H1 (cell line): ENCODE measurements around the gene SEH1L. TPM values are rescaled to one million over a fixed set of nuclear protein-coding genes. Genes with fewer than 3 reads are reported as not detected.

Experiments used
- CTCF ChIA-PET: fragments of 300-600 bp; sonication (Branson Sonifier 250); formaldehyde crosslinking; loops from one replicate; lab custom pipeline; 2021; ENCODE audit not compliant: partially characterized antibody; lab: Charles Lee
- POLR2A ChIA-PET: fragments of 300-600 bp; sonication (Branson Sonifier 250); formaldehyde crosslinking; loops from one replicate; lab custom pipeline; 2021; ENCODE audit warnings: inconsistent platforms; ENCODE audit not compliant: partially characterized antibody; lab: Charles Lee
- DNase-seq, 2 experiments: peaks; one replicate each; pipeline versions ENCODE4 v3.0.0 to v3.0.0-alpha.2; 2010 to 2022; ENCODE audit warnings: low spot score in 2 of 2, low read depth in 1 of 2, mixed read lengths in 1 of 2
- FAIRE-seq: peaks from 2 replicates; lab custom pipeline; 2011; peaks lifted over from hg19 to GRCh38; lab: Jason Lieb, UNC
- H2AFZ ChIP-seq: 2 replicates; pipeline ENCODE4 v1.8.1; 2012; ENCODE audit warnings: low read length, inconsistent platforms
- H2AK5ac ChIP-seq: 2 replicates; pipeline ENCODE4 v1.6.1; 2013; ENCODE audit warnings: low read depth, low read length
- H2BK120ac ChIP-seq: replicated peaks from 2 replicates; pipeline ENCODE3; 2013; ENCODE audit warnings: low read depth, low read length, inconsistent platforms
- H2BK12ac ChIP-seq: 2 replicates; pipeline ENCODE4 v1.6.1; 2013; ENCODE audit warnings: low read depth, low read length
- H2BK15ac ChIP-seq: 2 replicates; pipeline ENCODE4 v1.6.1; 2013; ENCODE audit warnings: low read length
- H2BK20ac ChIP-seq: 2 replicates; pipeline ENCODE4 v1.6.1; 2013; ENCODE audit warnings: low read length
- H2BK5ac ChIP-seq: 2 replicates; pipeline ENCODE4 v1.6.1; 2013; ENCODE audit warnings: low read depth, low read length
- H3K14ac ChIP-seq: 2 replicates; pipeline ENCODE4 v1.6.1; 2013; ENCODE audit warnings: inconsistent platforms; ENCODE audit not compliant: insufficient read length
- H3K18ac ChIP-seq: 2 replicates; pipeline ENCODE4 v1.6.1; 2013; ENCODE audit warnings: low read length; ENCODE audit errors: extremely low read depth
- H3K23ac ChIP-seq: 2 replicates; pipeline ENCODE4 v1.6.1; 2013; ENCODE audit warnings: inconsistent platforms; ENCODE audit not compliant: insufficient read length
- H3K23me2 ChIP-seq: 2 replicates; pipeline ENCODE4 v1.6.1; 2013; ENCODE audit warnings: low read depth, low read length
- H3K27ac ChIP-seq: 2 replicates; pipeline ENCODE4 v1.6.1; 2011; ENCODE audit warnings: low read depth, low read length, inconsistent platforms
- H3K27me3 ChIP-seq, 4 experiments: replicated peaks in 1 of 4; 1 replicate in 1 of 4; 2 replicates in 3 of 4; pipeline versions ENCODE4 v1.6.1 to v1.8.1; 2011 to 2013; ENCODE audit warnings: low read length in 3 of 4, mild to moderate bottlenecking in 3 of 4, inconsistent platforms in 2 of 4, mixed read lengths in 2 of 4, moderate library complexity in 1 of 4; ENCODE audit not compliant: control insufficient read depth in 3 of 4, insufficient read depth in 3 of 4; ENCODE audit errors: extremely low read depth in 1 of 4
- H3K36me3 ChIP-seq, 4 experiments: 2 replicates each; pipeline versions ENCODE4 v1.6.1 to v1.8.1; 2011 to 2013; ENCODE audit warnings: mild to moderate bottlenecking in 4 of 4, low read length in 3 of 4, moderate library complexity in 2 of 4, control low read depth in 1 of 4, inconsistent platforms in 1 of 4; ENCODE audit not compliant: insufficient read depth in 4 of 4, control insufficient read depth in 2 of 4
- H3K4ac ChIP-seq: replicated peaks from 2 replicates; pipeline ENCODE3; 2013; ENCODE audit warnings: low read length, low read depth, mixed read lengths, inconsistent platforms; ENCODE audit not compliant: insufficient read length
- H3K4me1 ChIP-seq, 4 experiments: replicated peaks in 1 of 4; 1 replicate in 1 of 4; 2 replicates in 3 of 4; pipeline versions ENCODE4 v1.6.1 to v1.8.1; 2011 to 2013; ENCODE audit warnings: low read length in 3 of 4, inconsistent platforms in 2 of 4, mixed read lengths in 1 of 4; ENCODE audit not compliant: insufficient read depth in 4 of 4, control insufficient read depth in 3 of 4
- H3K4me2 ChIP-seq, 2 experiments: 2 replicates each; pipeline versions ENCODE4 v1.6.1 to v1.8.1; 2011 to 2013; ENCODE audit warnings: low read depth in 2 of 2, low read length in 2 of 2, control low read depth in 1 of 2, inconsistent platforms in 1 of 2, mild to moderate bottlenecking in 1 of 2; ENCODE audit not compliant: insufficient read depth in 1 of 2
- H3K4me3 ChIP-seq, 4 experiments: fragments of 200-600, 300-600 bp in 1 of 4; sonication (generic), shearing (Covaris generic), sonication (Bioruptor Twin) in 1 of 4; 2 replicates each; pipeline versions ENCODE4 v1.5.1 to v1.8.1; 2011 to 2016; ENCODE audit warnings: low read length in 4 of 4, low read depth in 3 of 4, control low read depth in 2 of 4, inconsistent platforms in 2 of 4, mild to moderate bottlenecking in 2 of 4, mixed read lengths in 1 of 4, moderate library complexity in 1 of 4; ENCODE audit not compliant: insufficient read depth in 2 of 4; ENCODE audit errors: extremely low read depth in 1 of 4
- H3K56ac ChIP-seq: replicated peaks from 2 replicates; pipeline ENCODE3; 2013; ENCODE audit warnings: low read depth, mild to moderate bottlenecking, mixed read lengths, low read length, inconsistent platforms; ENCODE audit not compliant: insufficient read length
- H3K79me1 ChIP-seq: 2 replicates; pipeline ENCODE4 v1.6.1; 2013; ENCODE audit warnings: low read depth, low read length, control low read depth
- H3K79me2 ChIP-seq, 2 experiments: 2 replicates each; pipeline versions ENCODE4 v1.6.1 to v1.8.1; 2012 to 2013; ENCODE audit warnings: low read length in 2 of 2, mild to moderate bottlenecking in 2 of 2, inconsistent platforms in 1 of 2; ENCODE audit not compliant: insufficient read depth in 2 of 2, control insufficient read depth in 1 of 2
- H3K9ac ChIP-seq, 4 experiments: replicated peaks in 1 of 4; 1 replicate in 1 of 4; 2 replicates in 3 of 4; pipeline versions ENCODE4 v1.6.1 to v1.8.1; 2011 to 2013; ENCODE audit warnings: low read depth in 3 of 4, low read length in 3 of 4, control low read depth in 2 of 4, mild to moderate bottlenecking in 2 of 4, moderate library complexity in 2 of 4, inconsistent platforms in 1 of 4; ENCODE audit errors: extremely low read depth in 1 of 4
- H3K9me3 ChIP-seq, 2 experiments: 2 replicates each; pipeline versions ENCODE4 v1.6.1 to v1.8.1; 2012 to 2013; ENCODE audit warnings: mild to moderate bottlenecking in 2 of 2, moderate library complexity in 2 of 2, control low read depth in 1 of 2, inconsistent platforms in 1 of 2, low read depth in 1 of 2, low read length in 1 of 2, mixed read lengths in 1 of 2; ENCODE audit not compliant: insufficient read depth in 2 of 2
- H4K20me1 ChIP-seq, 2 experiments: replicated peaks in 1 of 2; 2 replicates each; pipeline versions ENCODE3 to v1.8.1; 2011 to 2013; ENCODE audit warnings: inconsistent platforms in 2 of 2, low read length in 2 of 2, mild to moderate bottlenecking in 1 of 2; ENCODE audit not compliant: insufficient read depth in 2 of 2, control insufficient read depth in 1 of 2
- H4K5ac ChIP-seq: 2 replicates; pipeline ENCODE4 v1.6.1; 2013; ENCODE audit warnings: low read length, low read depth, mixed read lengths, inconsistent platforms; ENCODE audit not compliant: insufficient read length
- H4K8ac ChIP-seq: 2 replicates; pipeline ENCODE4 v1.8.0; 2013; ENCODE audit warnings: mild to moderate bottlenecking, moderate library complexity, low read length, inconsistent platforms; ENCODE audit not compliant: insufficient read depth; ENCODE audit errors: extremely low read depth
- H4K91ac ChIP-seq: replicated peaks from 2 replicates; pipeline ENCODE3; 2013; ENCODE audit warnings: low read length, mixed read lengths, inconsistent platforms; ENCODE audit not compliant: insufficient read length
- CBX5 ChIP-seq: fragments of 300-800, 300-1000 bp; sonication (generic); IDR thresholded peaks from 2 replicates; pipeline ENCODE4 v1.7.1; 2016; ENCODE audit warnings: antibody characterized with exemption, low read length, low read depth
- CBX8 ChIP-seq: fragments of 300-800, 300-1000 bp; sonication (generic); IDR thresholded peaks from 2 replicates; pipeline ENCODE4 v1.7.1; 2016; ENCODE audit warnings: low read depth, low read length, borderline replicate concordance
- CHD1 ChIP-seq: IDR thresholded peaks from 2 replicates; pipeline ENCODE4 v1.6.1; 2012; ENCODE audit warnings: low read depth, low read length, improper control_type of control experiment
- CTCF ChIP-seq, 3 experiments: IDR thresholded peaks; 1 replicate in 2 of 3; 2 replicates in 1 of 3; pipeline versions ENCODE4 v1.5.1 to v1.6.1; 2011; ENCODE audit warnings: low read length in 3 of 3, mild to moderate bottlenecking in 3 of 3, inconsistent platforms in 2 of 3, low read depth in 1 of 3, moderate library complexity in 1 of 3; ENCODE audit not compliant: insufficient read depth in 1 of 3; ENCODE audit errors: control extremely low read depth in 1 of 3
- FOSL1 ChIP-seq: IDR thresholded peaks from 2 replicates; pipeline ENCODE4 v1.6.1; 2011; ENCODE audit warnings: mild to moderate bottlenecking, low read depth, low read length, moderate library complexity; ENCODE audit not compliant: insufficient read depth
- JUN ChIP-seq: IDR thresholded peaks from 2 replicates; pipeline ENCODE4 v1.6.1; 2011; ENCODE audit warnings: low read depth, mild to moderate bottlenecking, improper control_type of control experiment, low read length
- RFX5 ChIP-seq: IDR thresholded peaks from 2 replicates; pipeline ENCODE4 v1.6.1; 2011; ENCODE audit warnings: low read depth, low read length, improper control_type of control experiment, borderline replicate concordance
- SP1 ChIP-seq: IDR thresholded peaks from 2 replicates; pipeline ENCODE4 v1.6.1; 2011; ENCODE audit warnings: low read depth, low read length
- SP2 ChIP-seq: IDR thresholded peaks from 2 replicates; pipeline ENCODE4 v1.6.1; 2012; ENCODE audit warnings: mild to moderate bottlenecking, low read length, inconsistent platforms
- TEAD4 ChIP-seq: IDR thresholded peaks from 2 replicates; pipeline ENCODE4 v1.6.1; 2012; ENCODE audit warnings: low read depth, low read length, inconsistent platforms, mixed read lengths
- YY1 ChIP-seq: IDR thresholded peaks from 2 replicates; pipeline ENCODE4 v1.6.1; 2011; ENCODE audit warnings: low read depth, mild to moderate bottlenecking, low read length
- ZNF274 ChIP-seq: IDR thresholded peaks from 2 replicates; pipeline ENCODE4 v1.7.0; 2012; ENCODE audit warnings: low read length, borderline replicate concordance; ENCODE audit errors: extremely low read depth
- WGBS, 2 experiments: shearing (Covaris generic) in 1 of 2; methylation state at CpG; one replicate each; pipeline versions ENCODE4 v1.1.6 to v1.1.7; 2013 to 2015; ENCODE audit warnings: low lambda C conversion rate in 2 of 2, mixed read lengths in 2 of 2, inconsistent platforms in 1 of 2, low coverage in 1 of 2, missing lambda C conversion rate in 1 of 2; ENCODE audit not compliant: insufficient replicate concordance in 2 of 2, insufficient coverage in 1 of 2, insufficient read length in 1 of 2; ENCODE audit errors: extremely low coverage in 1 of 2, missing lambda C conversion rate in 1 of 2; 5-methylcytosine and 5-hydroxymethylcytosine counted together
- polyA plus RNA-seq, 7 experiments: library from polyadenylated mRNA; depleted of rRNA in 3 of 7; stranded (reverse) in 5 of 7; unstranded in 2 of 7; fragments of >200 nt in 5 of 7; fragments of 200-250 nt in 2 of 7; gene quantifications; 1 replicate in 5 of 7; 2 replicates in 1 of 7; 4 replicates in 1 of 7; pipeline versions ENCODE4 v1.2.1 to v1.2.3, GENCODE V29; 2011 to 2013; ENCODE audit warnings: missing spikeins in 2 of 7, mixed read lengths in 2 of 7
- total RNA-seq: library from RNA; stranded (reverse); fragmentation: NEBNext Ultra II Directional; extraction: Animal tissue kit (Norgen Biotek cat#: 25700); gene quantifications from 2 replicates; pipeline ENCODE4 v1.2.1, GENCODE V29; 2021

The SEH1L gene
- total and polyA plus RNA-seq, 2 of the 8 experiments (the other 6 are each of a cell fraction or from before 2014, with no cell fraction given) = 41.7 to 96.7 TPM

GRCh38 chr18:13005289-13005688 is 57.5 kb downstream of the SEH1L start:
- H4K20me1 ChIP-seq = peaks cover 4 to 7% of the 10 kb centered on the region in 2 experiments
- no peak overlapping the region for H2AK5ac ChIP-seq
- no peak overlapping the region for H3K56ac ChIP-seq
- H4K91ac ChIP-seq = no peak overlapping the region
- POLR2A ChIA-PET = no interaction called here
- H2BK12ac ChIP-seq = no peak overlapping the region
- H4K8ac ChIP-seq = no peak overlapping the region
- no peak overlapping the region for H3K4ac ChIP-seq
- H2BK20ac ChIP-seq = no peak overlapping the region
- H2BK120ac ChIP-seq = no peak overlapping the region
- DNase-seq (no peak), FAIRE-seq (no peak)
- H3K79me1 ChIP-seq = peaks cover 10% of the 10 kb centered on the region
- H3K4me2 ChIP-seq = no peak overlapping the region
- no peak overlapping the region for H3K27ac ChIP-seq
- H3K4me3 ChIP-seq = no peak overlapping the region
- no peak overlapping the region for H3K23ac ChIP-seq
- no peaks in the 10 kb centered on the region for H3K9me3 ChIP-seq
- no peak overlapping the region for H2BK15ac ChIP-seq
- H3K9ac ChIP-seq = no peak overlapping the region
- peaks cover 0 to 20% (median 11%) of the 10 kb centered on the region in 4 experiments; a peak in 4 of 8 replicates for H3K36me3 ChIP-seq
- no peak overlapping the region; the same call in 1 of the 2 replicates for H2BK5ac ChIP-seq
- H3K14ac ChIP-seq = no peak overlapping the region
- peaks cover 0 to 5% of the 10 kb centered on the region in 2 experiments; a peak in 1 of 4 replicates for H3K79me2 ChIP-seq
- H3K27me3 ChIP-seq = no peaks in the 10 kb centered on the region
- H3K4me1 ChIP-seq = no peaks in the 10 kb centered on the region
- H3K23me2 ChIP-seq = 0 out of 2 replicates have a peak, but pooled peaks cover 1% of the 10 kb centered on the region
- H4K5ac ChIP-seq = no peak overlapping the region
- 70% methylated on average over 1 of the region's 1 CpG; no CpG with 5 or more reads in 1 of the 2 experiments for WGBS, 2 experiments
- H2AFZ ChIP-seq = no peak overlapping the region
- CTCF ChIA-PET = interaction anchor here (0.7 to 1.1 kb wide), 4 partner anchors 10 to 119 kb away, joined by 3 to 4 read pairs (median 4); no protein-coding TSS in a partner anchor
- no peak overlapping the region for H3K18ac ChIP-seq
- TF ChIP-seq YY1 (no peak), CHD1 (no peak), SP2 (no peak), RFX5 (no peak), SP1 (no peak), CBX5 (no peak), CBX8 (no peak), JUN (no peak), FOSL1 (no peak), TEAD4 (no peak), CTCF (IDR thresholded peaks at IDR 0.05; ENCODE audit: control extremely low read depth in 1 of 3, insufficient read depth in 1 of 3, low read depth in 1 of 3, low read length in 3 of 3) (no peak), ZNF274 (no peak)
